Measurements from ENCODE around the gene PDGFRB.

The PDGFRB gene

DNA sequence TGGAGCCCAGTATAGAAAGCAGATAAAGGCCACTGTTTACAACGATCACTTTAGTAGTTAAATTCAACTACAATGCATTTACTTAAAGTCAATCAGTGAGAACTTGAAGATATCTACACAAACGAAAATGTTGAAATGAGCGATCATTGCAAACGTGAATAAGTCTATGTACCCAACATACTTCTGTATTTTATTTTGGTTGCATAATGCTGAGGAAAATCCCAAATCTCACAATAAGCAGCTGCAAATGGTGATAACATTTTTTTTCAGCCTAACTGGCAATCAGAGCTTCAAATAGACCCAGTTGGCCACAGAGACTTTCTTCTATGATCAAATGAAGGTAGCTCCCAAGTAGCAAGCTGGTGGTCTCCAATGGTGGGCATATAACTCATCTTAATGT, 32.1 kb downstream of the PDGFRB start:
- Histone ChIP-seq H3K4me2 (ENCODE audit: low read length) (no peak overlapping the region), H3K36me3 (replicated peaks; ENCODE audit: low read depth, low read length) (no peaks in the 10 kb centered on the region), H3K79me2 (ENCODE audit: low read length) (no peaks in the 10 kb centered on the region)

GRCh38 chr5:150122536-150123481, 32.8 kb downstream of the PDGFRB start:
- H3K9me3 ChIP-seq (ENCODE audit: insufficient read depth, low read length), result no peaks in the 10 kb centered on the region
- H3K79me2 ChIP-seq (ENCODE audit: low read length), result no peaks in the 10 kb centered on the region
- no peak overlapping the region for H3K9ac ChIP-seq (ENCODE audit: low read length)
- no peaks in the 10 kb centered on the region for H4K20me1 ChIP-seq (ENCODE audit: insufficient read depth, low read length)
- no peaks in the 10 kb centered on the region for H3K4me1 ChIP-seq (ENCODE audit: low read length)
- H3K4me2 ChIP-seq (ENCODE audit: low read length), result no peak overlapping the region
- no peaks in the 10 kb centered on the region for H3K36me3 ChIP-seq (replicated peaks; ENCODE audit: low read depth, low read length)
- H3K27me3 ChIP-seq (ENCODE audit: low read depth, low read length), result no peaks in the 10 kb centered on the region
- no peak overlapping the region for H3K27ac ChIP-seq (ENCODE audit: low read length)
- H3K4me3 ChIP-seq (ENCODE audit: low read length), result no peak overlapping the region
- TF ChIP-seq CTCF (IDR thresholded peaks at IDR 0.05; ENCODE audit: low read depth, low read length) (no peak), EZH2phosphoT487 (IDR thresholded peaks at IDR 0.05; ENCODE audit: low read depth) (no peak)
- no peak overlapping the region for H2AFZ ChIP-seq (ENCODE audit: low read depth, low read length)

More for the DNA sequence above, 32.1 kb downstream of the PDGFRB start:
- Histone ChIP-seq H4K20me1 (ENCODE audit: insufficient read depth, low read length) (no peaks in the 10 kb centered on the region), H3K4me1 (ENCODE audit: low read length) (no peaks in the 10 kb centered on the region), H2AFZ (ENCODE audit: low read depth, low read length) (no peak overlapping the region), H3K27ac (ENCODE audit: low read length) (no peak overlapping the region), H3K4me3 (ENCODE audit: low read length) (no peak overlapping the region), H3K9ac (ENCODE audit: low read length) (no peak overlapping the region), H3K9me3 (ENCODE audit: insufficient read depth, low read length) (no peaks in the 10 kb centered on the region), H3K27me3 (ENCODE audit: low read depth, low read length) (no peaks in the 10 kb centered on the region)
- no peak for TF ChIP-seq CTCF (IDR thresholded peaks at IDR 0.05; ENCODE audit: low read depth, low read length)
- no peak for TF ChIP-seq EZH2phosphoT487 (IDR thresholded peaks at IDR 0.05; ENCODE audit: low read depth)

DNA sequence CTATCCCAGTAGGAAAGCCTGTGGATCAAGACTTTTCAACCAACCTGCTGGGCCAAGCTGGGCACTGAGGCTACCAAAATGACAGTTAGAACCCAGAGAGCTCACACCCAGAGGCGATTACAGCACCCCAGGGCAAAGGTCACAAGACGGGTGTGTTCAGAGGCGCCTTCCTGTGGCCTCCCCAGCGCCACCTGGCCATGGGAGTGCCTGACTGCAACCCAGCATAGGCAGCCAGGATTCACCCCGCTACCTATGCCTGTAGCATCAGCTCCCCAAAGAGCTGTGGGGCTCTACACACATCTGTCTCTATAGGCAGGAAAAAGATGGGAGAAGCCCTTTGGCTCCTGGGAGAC, 33.5 kb downstream of the PDGFRB start:
- no peaks in the 10 kb centered on the region for H3K79me2 ChIP-seq (ENCODE audit: low read length)
- no peaks in the 10 kb centered on the region for H3K36me3 ChIP-seq (replicated peaks; ENCODE audit: low read depth, low read length)
- H3K27ac ChIP-seq (ENCODE audit: low read length), result no peak overlapping the region
- H4K20me1 ChIP-seq (ENCODE audit: insufficient read depth, low read length), result no peaks in the 10 kb centered on the region
- H3K4me1 ChIP-seq (ENCODE audit: low read length), result no peaks in the 10 kb centered on the region
- H3K27me3 ChIP-seq (ENCODE audit: low read depth, low read length), result no peaks in the 10 kb centered on the region
- H3K4me3 ChIP-seq (ENCODE audit: low read length), result no peak overlapping the region
- H3K9me3 ChIP-seq (ENCODE audit: insufficient read depth, low read length), result no peaks in the 10 kb centered on the region
- H3K4me2 ChIP-seq (ENCODE audit: low read length), result no peak overlapping the region
- no peak overlapping the region for H3K9ac ChIP-seq (ENCODE audit: low read length)
- TF ChIP-seq CTCF (IDR thresholded peaks at IDR 0.05; ENCODE audit: low read depth, low read length) (peak; percentile 34), EZH2phosphoT487 (IDR thresholded peaks at IDR 0.05; ENCODE audit: low read depth) (no peak)
- peak overlapping the region; percentile 60; the same call in 1 of the 2 replicates for H2AFZ ChIP-seq (ENCODE audit: low read depth, low read length)

- no peak overlapping the region for H3K4me3 ChIP-seq (ENCODE audit: low read length)
- no peaks in the 10 kb centered on the region for H4K20me1 ChIP-seq (ENCODE audit: insufficient read depth, low read length)
- H3K27ac ChIP-seq (ENCODE audit: low read length), result no peak overlapping the region
- no peaks in the 10 kb centered on the region for H3K36me3 ChIP-seq (replicated peaks; ENCODE audit: low read depth, low read length)
- peak overlapping the region; percentile 60; the same call in 1 of the 2 replicates for H2AFZ ChIP-seq (ENCODE audit: low read depth, low read length)
- no peaks in the 10 kb centered on the region for H3K79me2 ChIP-seq (ENCODE audit: low read length)
- no peaks in the 10 kb centered on the region for H3K27me3 ChIP-seq (ENCODE audit: low read depth, low read length)
- H3K9ac ChIP-seq (ENCODE audit: low read length), result no peak overlapping the region
- H3K9me3 ChIP-seq (ENCODE audit: insufficient read depth, low read length), result no peaks in the 10 kb centered on the region
- no peak overlapping the region for H3K4me2 ChIP-seq (ENCODE audit: low read length)
- no peaks in the 10 kb centered on the region for H3K4me1 ChIP-seq (ENCODE audit: low read length)
- no peak for TF ChIP-seq EZH2phosphoT487 (IDR thresholded peaks at IDR 0.05; ENCODE audit: low read depth)
- TF ChIP-seq CTCF (IDR thresholded peaks at IDR 0.05; ENCODE audit: low read depth, low read length), result no peak
Measured at GRCh38 chr5:150121448-150122157, 34.0 kb downstream of the PDGFRB start.
